ENCODE measurements around the gene PANX3. TPM values are rescaled to one million over a fixed set of nuclear protein-coding genes. Genes with fewer than 3 reads are reported as not detected.

PANX3 gene
- total RNA-seq, 2 experiments from 2014 or later, result not detected

- H3K4me3 ChIP-seq (ENCODE audit: low read length), result no peak overlapping the region
- ChIA-PET CTCF (no interaction called here), POLR2A (no interaction called here)
- TF ChIP-seq, protein P1, sequence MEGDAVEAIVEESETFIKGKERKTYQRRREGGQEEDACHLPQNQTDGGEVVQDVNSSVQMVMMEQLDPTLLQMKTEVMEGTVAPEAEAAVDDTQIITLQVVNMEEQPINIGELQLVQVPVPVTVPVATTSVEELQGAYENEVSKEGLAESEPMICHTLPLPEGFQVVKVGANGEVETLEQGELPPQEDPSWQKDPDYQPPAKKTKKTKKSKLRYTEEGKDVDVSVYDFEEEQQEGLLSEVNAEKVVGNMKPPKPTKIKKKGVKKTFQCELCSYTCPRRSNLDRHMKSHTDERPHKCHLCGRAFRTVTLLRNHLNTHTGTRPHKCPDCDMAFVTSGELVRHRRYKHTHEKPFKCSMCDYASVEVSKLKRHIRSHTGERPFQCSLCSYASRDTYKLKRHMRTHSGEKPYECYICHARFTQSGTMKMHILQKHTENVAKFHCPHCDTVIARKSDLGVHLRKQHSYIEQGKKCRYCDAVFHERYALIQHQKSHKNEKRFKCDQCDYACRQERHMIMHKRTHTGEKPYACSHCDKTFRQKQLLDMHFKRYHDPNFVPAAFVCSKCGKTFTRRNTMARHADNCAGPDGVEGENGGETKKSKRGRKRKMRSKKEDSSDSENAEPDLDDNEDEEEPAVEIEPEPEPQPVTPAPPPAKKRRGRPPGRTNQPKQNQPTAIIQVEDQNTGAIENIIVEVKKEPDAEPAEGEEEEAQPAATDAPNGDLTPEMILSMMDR (IDR thresholded peaks at IDR 0.05), result no peak
- peak overlapping the region; percentile 65 for H3K27ac Mint-ChIP-seq
- DNase-seq (no peak), ATAC-seq (ENCODE audit: poor library complexity) (no peak)
- H3K27me3 Mint-ChIP-seq, result no peaks in the 10 kb centered on the region
- H3K9me3 Mint-ChIP-seq, result no peaks in the 10 kb centered on the region
- H3K36me3 ChIP-seq (ENCODE audit: insufficient read depth, low read length), result peaks cover 55% of the 10 kb centered on the region
- peaks cover 17% of the 10 kb centered on the region for H3K4me1 ChIP-seq (ENCODE audit: insufficient read depth, low read length)
- H3K4me3 Mint-ChIP-seq, result peak overlapping the region; percentile 38
- no peaks in the 10 kb centered on the region for H3K27me3 ChIP-seq (ENCODE audit: control insufficient read depth in 1 of 2, insufficient read depth in 2 of 2, low read length in 2 of 2)
- H3K4me1 Mint-ChIP-seq (ENCODE audit: low read depth), result peaks cover 49% of the 10 kb centered on the region
- intact Hi-C loops (cut with DNase I, micrococcal nuclease), result loop anchor here in 1 of 2 experiments (2.0 to 10.0 kb wide), 3 partner anchors 171 to 1439 kb away; partner anchors contain the start of genes CDON, DDX25 and PUS3
- peaks cover 71% of the 10 kb centered on the region for H3K36me3 Mint-ChIP-seq (ENCODE audit: low read depth)
- no peaks in the 10 kb centered on the region for H3K9me3 ChIP-seq (ENCODE audit: control insufficient read depth in 1 of 2, insufficient read depth in 1 of 2, low read length in 2 of 2)
- no peak overlapping the region for H3K27ac ChIP-seq (ENCODE audit: low read depth in 1 of 2, low read length in 2 of 2)
Observed at GRCh38 chr11:124625504-124626168, 14.4 kb downstream of the PANX3 start.

- Histone ChIP-seq H3K27me3 (ENCODE audit: control insufficient read depth in 1 of 2, insufficient read depth in 2 of 2, low read length in 2 of 2) (no peaks in the 10 kb centered on the region), H3K4me1 (ENCODE audit: insufficient read depth, low read length) (peaks cover 11% of the 10 kb centered on the region), H3K27ac (ENCODE audit: low read depth in 1 of 2, low read length in 2 of 2) (no peak overlapping the region), H3K36me3 (ENCODE audit: insufficient read depth, low read length) (peaks cover 74% of the 10 kb centered on the region), H3K4me3 (ENCODE audit: low read length) (no peak overlapping the region), H3K9me3 (ENCODE audit: control insufficient read depth in 1 of 2, insufficient read depth in 1 of 2, low read length in 2 of 2) (no peaks in the 10 kb centered on the region)
- CTCF ChIA-PET, result interaction anchor here (1.4 kb wide), 1 partner anchor 17 kb away, joined by 5 read pairs; no protein-coding TSS in a partner anchor
- intact Hi-C loops (cut with DNase I, micrococcal nuclease), result loop anchor here in 1 of 2 experiments (2.0 to 10.0 kb wide), 3 partner anchors 169 to 1437 kb away; partner anchors contain the start of genes CDON, DDX25 and PUS3
- DNase-seq (no peak), ATAC-seq (ENCODE audit: poor library complexity) (no peak)
- H3K27me3 Mint-ChIP-seq, result no peaks in the 10 kb centered on the region
- TF ChIP-seq, protein P1 (IDR thresholded peaks at IDR 0.05), result no peak
- H3K36me3 Mint-ChIP-seq (ENCODE audit: low read depth), result peaks cover 87% of the 10 kb centered on the region
- H3K4me1 Mint-ChIP-seq (ENCODE audit: low read depth), result peaks cover 43% of the 10 kb centered on the region
- peak overlapping the region; percentile 45 for H3K27ac Mint-ChIP-seq
- no peaks in the 10 kb centered on the region for H3K9me3 Mint-ChIP-seq
- no peak overlapping the region for H3K4me3 Mint-ChIP-seq
- POLR2A ChIA-PET, result no interaction called here
Observed at GRCh38 chr11:124627546-124627945, 16.3 kb downstream of the PANX3 start.

DNA sequence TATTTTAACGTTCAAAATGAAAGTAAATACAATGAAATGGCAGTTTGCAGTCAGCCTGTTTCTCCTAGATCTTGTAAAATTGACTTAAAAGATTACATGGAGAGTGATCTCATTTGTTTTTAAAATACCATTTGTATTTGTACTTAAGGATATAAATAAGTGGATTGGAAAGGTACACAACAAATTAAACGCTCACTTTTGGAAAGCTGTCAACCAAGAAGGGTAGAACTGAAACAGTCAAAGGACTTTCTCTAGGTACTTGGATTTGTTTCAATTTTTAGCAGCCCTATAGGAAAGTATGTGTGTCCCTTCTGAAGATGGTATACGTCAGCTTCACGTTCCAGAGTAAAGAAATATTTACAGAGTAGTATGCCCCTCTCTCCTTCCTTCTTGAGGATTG is 18.7 kb downstream of the PANX3 start:
- Histone ChIP-seq H3K27me3 (ENCODE audit: control insufficient read depth in 1 of 2, insufficient read depth in 2 of 2, low read length in 2 of 2) (no peaks in the 10 kb centered on the region), H3K27ac (ENCODE audit: low read depth in 1 of 2, low read length in 2 of 2) (no peak overlapping the region), H3K36me3 (ENCODE audit: insufficient read depth, low read length) (peaks cover 86% of the 10 kb centered on the region), H3K9me3 (ENCODE audit: control insufficient read depth in 1 of 2, insufficient read depth in 1 of 2, low read length in 2 of 2) (no peaks in the 10 kb centered on the region), H3K4me1 (ENCODE audit: insufficient read depth, low read length) (peaks cover 5% of the 10 kb centered on the region), H3K4me3 (ENCODE audit: low read length) (no peak overlapping the region)
- H3K9me3 Mint-ChIP-seq, result no peaks in the 10 kb centered on the region
- no peaks in the 10 kb centered on the region for H3K27me3 Mint-ChIP-seq
- H3K27ac Mint-ChIP-seq, result no peak overlapping the region
- TF ChIP-seq, protein P1 (IDR thresholded peaks at IDR 0.05), result no peak
- no peak overlapping the region for H3K4me3 Mint-ChIP-seq
- intact Hi-C loops (cut with DNase I, micrococcal nuclease), result loop anchor here in 1 of 2 experiments (5.0 to 10.0 kb wide), 2 partner anchors 1272 to 1435 kb away; partner anchors contain the start of genes CDON, DDX25 and PUS3
- DNase-seq (no peak), ATAC-seq (ENCODE audit: poor library complexity) (no peak)
- POLR2A ChIA-PET, result no interaction called here
- H3K4me1 Mint-ChIP-seq (ENCODE audit: low read depth), result peaks cover 22% of the 10 kb centered on the region
- CTCF ChIA-PET, result no interaction called here
- peaks cover 88% of the 10 kb centered on the region for H3K36me3 Mint-ChIP-seq (ENCODE audit: low read depth)

All from CD4-positive, alpha-beta T cell (primary cell).